Measurements from ENCODE around the gene SALL2. TPM values are rescaled to one million over a fixed set of nuclear protein-coding genes. Genes with fewer than 3 reads are reported as not detected.
A peak's percentile ranks its signal among the peaks of the same experiment; 100 is the strongest.

Gene SALL2
- total and polyA plus RNA-seq, 2 of the 8 experiments (the other 6 are each of a cell fraction or from before 2014, with no cell fraction given) = 310 to 360 TPM

- Histone ChIP-seq H2BK12ac (ENCODE audit: low read depth, low read length) (no peak overlapping the region), H3K79me1 (ENCODE audit: low read depth, low read length) (no peaks in the 10 kb centered on the region), H4K8ac (ENCODE audit: extremely low read depth, insufficient read depth, low read length) (no peak overlapping the region), H3K79me2 (ENCODE audit: control insufficient read depth in 1 of 2, insufficient read depth in 2 of 2, low read length in 2 of 2) (peaks cover 0 to 39% of the 10 kb centered on the region in 2 experiments; a peak in 3 of 4 replicates), H4K5ac (ENCODE audit: insufficient read length, low read depth, low read length) (peak overlapping the region; percentile 86), H4K20me1 (replicated peaks in 1 of 2; ENCODE audit: control insufficient read depth in 1 of 2, insufficient read depth in 2 of 2, low read length in 2 of 2) (no peaks in the 10 kb centered on the region), H3K9ac (replicated peaks in 1 of 4; ENCODE audit: extremely low read depth in 1 of 4, low read depth in 3 of 4, low read length in 3 of 4) (peak overlapping the region in 3 of 4 experiments; percentile 54 to 96 (median 62); a peak in 5 of 7 replicates), H2AK5ac (ENCODE audit: low read depth, low read length) (no peak overlapping the region), H3K56ac (replicated peaks; ENCODE audit: insufficient read length, low read depth, low read length) (no peak overlapping the region), H3K9me3 (ENCODE audit: insufficient read depth in 2 of 2, low read depth in 1 of 2, low read length in 1 of 2) (no peaks in the 10 kb centered on the region), H3K4me2 (ENCODE audit: insufficient read depth in 1 of 2, low read depth in 2 of 2, low read length in 2 of 2) (peak overlapping the region; percentile 65 to 72), H3K23me2 (ENCODE audit: low read depth, low read length) (no peaks in the 10 kb centered on the region; the same call in 1 of the 2 replicates), H3K18ac (ENCODE audit: extremely low read depth, low read length) (no peak overlapping the region), H3K14ac (ENCODE audit: insufficient read length) (no peak overlapping the region), H3K4ac (replicated peaks; ENCODE audit: insufficient read length, low read depth, low read length) (no peak overlapping the region), H3K23ac (ENCODE audit: insufficient read length) (no peak overlapping the region), H4K91ac (replicated peaks; ENCODE audit: insufficient read length, low read length) (no peak overlapping the region), H2BK20ac (ENCODE audit: low read length) (no peak overlapping the region), H2BK15ac (ENCODE audit: low read length) (no peak overlapping the region), H2BK120ac (replicated peaks; ENCODE audit: low read depth, low read length) (no peak overlapping the region), H3K36me3 (ENCODE audit: control insufficient read depth in 2 of 4, insufficient read depth in 4 of 4, low read length in 3 of 4) (peaks cover 0 to 16% (median 10%) of the 10 kb centered on the region in 4 experiments; a peak in 6 of 8 replicates), H3K27me3 (replicated peaks in 1 of 4; ENCODE audit: control insufficient read depth in 3 of 4, extremely low read depth in 1 of 4, insufficient read depth in 3 of 4, low read length in 3 of 4) (no peaks in the 10 kb centered on the region), H3K27ac (ENCODE audit: low read depth, low read length) (no peak overlapping the region), H2BK5ac (ENCODE audit: low read depth, low read length) (peak overlapping the region; percentile 30; the same call in 1 of the 2 replicates), H3K4me3 (ENCODE audit: extremely low read depth in 1 of 4, insufficient read depth in 2 of 4, low read depth in 3 of 4, low read length in 4 of 4) (peak overlapping the region; percentile 79 to 100 (median 90)), H3K4me1 (replicated peaks in 1 of 4; ENCODE audit: control insufficient read depth in 3 of 4, insufficient read depth in 4 of 4, low read length in 3 of 4) (no peaks in the 10 kb centered on the region; a peak in 1 of 7 replicates), H2AFZ (ENCODE audit: low read length) (0 out of 2 replicates have a peak overlapping the region, but pooled peaks have one; percentile 45)
- ChIA-PET POLR2A (ENCODE audit: partially characterized antibody) (interaction anchor here (1.6 to 5.6 kb wide), 10 partner anchors 11 to 92 kb away, joined by 3 to 23 read pairs (median 10); partner anchors contain the start of genes METTL3, SALL2 and SUPT16H), CTCF (ENCODE audit: partially characterized antibody) (interaction anchor here (0.6 to 3.0 kb wide), 6 partner anchors 10 to 197 kb away, joined by 3 to 27 read pairs (median 6); no protein-coding TSS in a partner anchor)
- TF ChIP-seq RAD21 (IDR thresholded peaks at IDR 0.05 in 1 of 2, conservative IDR thresholded peaks at IDR 0.05 in 1 of 2; ENCODE audit: low read depth in 2 of 2, low read length in 2 of 2) (no peak), FOSL1 (IDR thresholded peaks at IDR 0.05; ENCODE audit: insufficient read depth, low read depth, low read length) (no peak), USF2 (IDR thresholded peaks at IDR 0.05; ENCODE audit: low read length) (no peak), EP300 (IDR thresholded peaks at IDR 0.05; ENCODE audit: borderline replicate concordance in 1 of 2, low read depth in 2 of 2, low read length in 2 of 2) (no peak), BACH1 (IDR thresholded peaks at IDR 0.05; ENCODE audit: low read length) (no peak), CREB1 (IDR thresholded peaks at IDR 0.05) (no peak), TAF1 (IDR thresholded peaks at IDR 0.05; ENCODE audit: low read depth, low read length) (no peak), TAF7 (optimal IDR thresholded peaks at IDR 0.05; ENCODE audit: borderline replicate concordance, low read depth, low read length) (no peak)
- WGBS, 2 experiments (ENCODE audit: extremely low coverage in 1 of 2, insufficient coverage in 1 of 2, insufficient read length in 1 of 2, insufficient replicate concordance in 2 of 2, low coverage in 1 of 2, low lambda C conversion rate in 2 of 2, missing lambda C conversion rate in 1 of 2) = 55 to 100% methylated on average over 1 to 10 of the region's 10 CpGs
- DNase-seq (ENCODE audit: low read depth in 1 of 2, low spot score in 2 of 2) (no peak), FAIRE-seq (no peak)
Observed at GRCh38 chr14:21475767-21476522, 50.2 kb downstream of the SALL2 start.
